ENCODE measurements around the gene SLC27A4. TPM values are rescaled to one million over a fixed set of nuclear protein-coding genes. Genes with fewer than 3 reads are reported as not detected.
A peak's percentile ranks its signal among the peaks of the same experiment; 100 is the strongest.

SLC27A4 gene
- total and polyA plus RNA-seq, 4 donors = 6.8 to 29.7 (median 24.2) TPM

DNA sequence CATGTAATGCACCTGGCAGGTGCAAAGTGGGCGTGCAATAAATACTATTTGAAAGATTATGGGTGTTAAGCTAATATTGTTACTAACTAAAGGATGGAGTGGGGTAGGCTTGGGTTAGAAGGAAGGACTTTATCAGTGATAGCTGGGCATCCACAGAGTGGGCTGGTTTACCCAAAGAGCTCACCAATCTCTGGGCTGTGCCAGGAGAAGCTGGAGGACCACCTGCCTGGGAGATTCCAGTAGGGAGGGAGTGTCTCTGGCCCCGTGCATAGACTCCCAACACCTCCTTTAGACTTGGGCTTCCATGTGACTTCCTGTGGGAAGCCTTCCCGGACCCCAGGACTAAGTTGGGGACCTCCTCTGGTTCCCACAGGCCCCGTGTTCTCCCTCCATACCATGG is 25.2 kb downstream of the SLC27A4 start:
- ATAC-seq (ENCODE audit: insufficient read depth, low FRiP score) (no peak), DNase-seq (no peak)
- H3K9me3 ChIP-seq (ENCODE audit: control insufficient read depth in 4 of 4, insufficient read depth in 3 of 4, low read length in 3 of 4) = no peaks in the 10 kb centered on the region
- no peak overlapping the region for H3K27ac ChIP-seq (ENCODE audit: low read depth in 1 of 2, low read length in 1 of 2)
- 87 to 91% methylated on average over 4 of the region's 4 CpGs for WGBS, 2 donors
- no peak overlapping the region for H3K4me3 ChIP-seq
- TF ChIP-seq CTCF (IDR thresholded peaks at IDR 0.05; ENCODE audit: control extremely low read depth, extremely low read depth) = no peak
- H3K36me3 ChIP-seq (ENCODE audit: control insufficient read depth in 4 of 4, insufficient read depth in 4 of 4, low read length in 4 of 4) = peaks cover 0 to 1% (median 0%) of the 10 kb centered on the region in 4 donors
- peak overlapping the region in 1 of 2 donors; percentile 46 for H3K9ac ChIP-seq (ENCODE audit: insufficient read depth in 1 of 2, low read length in 2 of 2)
- H3K4me1 ChIP-seq (ENCODE audit: control insufficient read depth in 5 of 5, insufficient read depth in 5 of 5, low read length in 5 of 5) = peaks cover 0 to 22% (median 5%) of the 10 kb centered on the region in 5 donors
- no peaks in the 10 kb centered on the region for H3K27me3 ChIP-seq (ENCODE audit: control insufficient read depth in 3 of 3, insufficient read depth in 3 of 3, low read length in 2 of 3)

GRCh38 chr9:128369024-128369706 is 28.8 kb downstream of the SLC27A4 start:
- Histone ChIP-seq H3K4me1 (ENCODE audit: control insufficient read depth in 5 of 5, insufficient read depth in 5 of 5, low read length in 5 of 5) (peaks cover 7 to 26% (median 12%) of the 10 kb centered on the region in 5 donors), H3K9me3 (ENCODE audit: control insufficient read depth in 4 of 4, insufficient read depth in 3 of 4, low read length in 3 of 4) (no peaks in the 10 kb centered on the region), H3K27me3 (ENCODE audit: control insufficient read depth in 3 of 3, insufficient read depth in 3 of 3, low read length in 2 of 3) (no peaks in the 10 kb centered on the region), H3K4me3 (no peak overlapping the region), H3K36me3 (ENCODE audit: control insufficient read depth in 4 of 4, insufficient read depth in 4 of 4, low read length in 4 of 4) (peaks cover 0 to 10% (median 2%) of the 10 kb centered on the region in 4 donors), H3K27ac (ENCODE audit: low read depth in 1 of 2, low read length in 1 of 2) (no peak overlapping the region), H3K9ac (ENCODE audit: insufficient read depth in 1 of 2, low read length in 2 of 2) (no peak overlapping the region)
- WGBS, 2 donors = 92 to 94% methylated on average over 9 of the region's 9 CpGs
- no peak for ATAC-seq (ENCODE audit: insufficient read depth, low FRiP score)
- no peak for TF ChIP-seq CTCF (IDR thresholded peaks at IDR 0.05; ENCODE audit: control extremely low read depth, extremely low read depth)
- DNase-seq = no peak

DNA sequence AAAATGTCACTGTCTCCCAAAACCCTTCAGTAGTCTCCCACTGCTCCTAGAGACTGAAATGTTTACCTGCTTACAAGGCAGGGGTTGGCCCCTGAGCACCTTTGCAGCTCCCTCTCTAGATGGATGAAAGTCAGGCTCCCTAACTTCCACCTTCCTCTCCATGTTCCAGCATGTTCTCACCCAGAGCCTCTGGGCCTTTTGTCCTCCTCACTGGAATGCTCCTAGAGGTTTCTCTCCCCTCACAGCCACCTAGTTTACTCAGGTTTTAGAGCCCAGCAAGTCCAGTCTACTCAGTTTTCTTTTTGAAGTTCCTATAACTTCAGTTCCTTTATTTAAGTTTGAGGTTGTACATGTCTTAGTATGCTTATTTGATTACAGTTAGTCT is 30.0 kb downstream of the SLC27A4 start:
- TF ChIP-seq CTCF (IDR thresholded peaks at IDR 0.05; ENCODE audit: control extremely low read depth, extremely low read depth) = no peak
- Histone ChIP-seq H3K36me3 (ENCODE audit: control insufficient read depth in 4 of 4, insufficient read depth in 4 of 4, low read length in 4 of 4) (peaks cover 0 to 13% (median 6%) of the 10 kb centered on the region in 4 donors), H3K4me3 (peak overlapping the region; percentile 39), H3K27ac (ENCODE audit: low read depth in 1 of 2, low read length in 1 of 2) (peak overlapping the region; percentile 89 to 91), H3K9me3 (ENCODE audit: control insufficient read depth in 4 of 4, insufficient read depth in 3 of 4, low read length in 3 of 4) (no peaks in the 10 kb centered on the region), H3K4me1 (ENCODE audit: control insufficient read depth in 5 of 5, insufficient read depth in 5 of 5, low read length in 5 of 5) (peaks cover 7 to 17% (median 12%) of the 10 kb centered on the region in 5 donors), H3K27me3 (ENCODE audit: control insufficient read depth in 3 of 3, insufficient read depth in 3 of 3, low read length in 2 of 3) (no peaks in the 10 kb centered on the region), H3K9ac (ENCODE audit: insufficient read depth in 1 of 2, low read length in 2 of 2) (peak overlapping the region; percentile 69 to 93)
- ATAC-seq (ENCODE audit: insufficient read depth, low FRiP score) (no peak), DNase-seq (no peak)

Data from lung (tissue), 12 donors.